ENCODE data around the gene CERS1.

- no peak for TF ChIP-seq CTCF (conservative IDR thresholded peaks at IDR 0.05; ENCODE audit: low read length)
- TF ChIP-seq EZH2phosphoT487 (IDR thresholded peaks at IDR 0.05; ENCODE audit: borderline replicate concordance): no peak
Observed at GRCh38 chr19:18869023-18869618, 26.8 kb downstream of the CERS1 start.
